LNCaP clone FGC (cell line): Measurements from ENCODE around the gene NTN1.

Experiments
- DNase-seq: peaks from one replicate; pipeline ENCODE4 v3.0.0-alpha.2; 2011; ENCODE audit warnings: low read depth
- H3K4me3 ChIP-seq: 2 replicates; pipeline ENCODE4 v1.5.1; 2011; ENCODE audit warnings: mild to moderate bottlenecking, low read depth, low read length, control low read depth
- TF ChIP-seq, protein P1 (sequence below): IDR thresholded peaks from 2 replicates; pipeline ENCODE4 v1.5.1; 2012; ENCODE audit warnings: mild to moderate bottlenecking; ENCODE audit not compliant: control insufficient read depth, insufficient read depth; ENCODE audit errors: extremely low read depth

The NTN1 gene

DNA sequence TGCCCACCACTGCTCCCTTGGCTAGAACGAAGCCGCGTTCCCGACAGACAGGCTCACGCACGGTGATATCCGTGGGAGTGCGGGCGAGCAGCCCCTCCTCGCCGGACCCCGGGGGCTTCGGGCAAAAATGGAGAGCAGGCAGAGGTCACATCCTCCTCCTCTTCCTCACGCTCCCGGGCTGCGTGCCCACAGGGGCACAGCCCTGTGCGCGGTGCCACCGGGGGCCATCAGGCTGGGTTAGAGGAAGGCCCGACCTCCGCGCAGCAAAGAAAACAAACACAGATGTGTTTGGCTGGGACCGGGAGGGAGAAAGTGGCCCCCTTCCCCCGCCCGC lies 519 bp upstream of the NTN1 start:
- peak overlapping the region; percentile 41 for H3K4me3 ChIP-seq
- DNase-seq, result no peak

DNA sequence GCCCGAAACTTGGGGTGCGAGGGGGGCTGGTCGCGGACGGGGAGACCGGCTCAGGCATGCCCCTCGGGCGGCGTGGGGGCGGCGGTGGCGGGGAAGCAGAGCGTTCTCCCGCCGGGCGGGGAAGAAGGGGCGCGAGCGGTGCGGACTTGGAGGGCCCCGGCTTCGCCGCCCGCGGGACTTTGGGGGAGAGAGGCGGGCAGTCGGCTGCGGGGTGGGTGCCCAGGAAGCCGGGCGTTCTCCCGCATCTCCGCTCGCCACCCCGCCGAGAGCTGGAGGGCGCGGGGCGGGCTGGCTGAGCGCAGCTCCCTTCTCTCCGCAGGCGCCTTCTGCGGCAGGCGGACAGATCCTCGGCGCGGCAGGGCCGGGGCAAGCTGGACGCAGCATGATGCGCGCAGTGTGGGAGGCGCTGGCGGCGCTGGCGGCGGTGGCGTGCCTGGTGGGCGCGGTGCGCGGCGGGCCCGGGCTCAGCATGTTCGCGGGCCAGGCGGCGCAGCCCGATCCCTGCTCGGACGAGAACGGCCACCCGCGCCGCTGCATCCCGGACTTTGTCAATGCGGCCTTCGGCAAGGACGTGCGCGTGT lies 772 bp downstream of the NTN1 start:
- DNase-seq, result no peak
- peak overlapping the region; percentile 44 for H3K4me3 ChIP-seq

More for the DNA sequence above, 519 bp upstream of the NTN1 start:
- TF ChIP-seq, protein P1, sequence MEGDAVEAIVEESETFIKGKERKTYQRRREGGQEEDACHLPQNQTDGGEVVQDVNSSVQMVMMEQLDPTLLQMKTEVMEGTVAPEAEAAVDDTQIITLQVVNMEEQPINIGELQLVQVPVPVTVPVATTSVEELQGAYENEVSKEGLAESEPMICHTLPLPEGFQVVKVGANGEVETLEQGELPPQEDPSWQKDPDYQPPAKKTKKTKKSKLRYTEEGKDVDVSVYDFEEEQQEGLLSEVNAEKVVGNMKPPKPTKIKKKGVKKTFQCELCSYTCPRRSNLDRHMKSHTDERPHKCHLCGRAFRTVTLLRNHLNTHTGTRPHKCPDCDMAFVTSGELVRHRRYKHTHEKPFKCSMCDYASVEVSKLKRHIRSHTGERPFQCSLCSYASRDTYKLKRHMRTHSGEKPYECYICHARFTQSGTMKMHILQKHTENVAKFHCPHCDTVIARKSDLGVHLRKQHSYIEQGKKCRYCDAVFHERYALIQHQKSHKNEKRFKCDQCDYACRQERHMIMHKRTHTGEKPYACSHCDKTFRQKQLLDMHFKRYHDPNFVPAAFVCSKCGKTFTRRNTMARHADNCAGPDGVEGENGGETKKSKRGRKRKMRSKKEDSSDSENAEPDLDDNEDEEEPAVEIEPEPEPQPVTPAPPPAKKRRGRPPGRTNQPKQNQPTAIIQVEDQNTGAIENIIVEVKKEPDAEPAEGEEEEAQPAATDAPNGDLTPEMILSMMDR, result no peak

DNA sequence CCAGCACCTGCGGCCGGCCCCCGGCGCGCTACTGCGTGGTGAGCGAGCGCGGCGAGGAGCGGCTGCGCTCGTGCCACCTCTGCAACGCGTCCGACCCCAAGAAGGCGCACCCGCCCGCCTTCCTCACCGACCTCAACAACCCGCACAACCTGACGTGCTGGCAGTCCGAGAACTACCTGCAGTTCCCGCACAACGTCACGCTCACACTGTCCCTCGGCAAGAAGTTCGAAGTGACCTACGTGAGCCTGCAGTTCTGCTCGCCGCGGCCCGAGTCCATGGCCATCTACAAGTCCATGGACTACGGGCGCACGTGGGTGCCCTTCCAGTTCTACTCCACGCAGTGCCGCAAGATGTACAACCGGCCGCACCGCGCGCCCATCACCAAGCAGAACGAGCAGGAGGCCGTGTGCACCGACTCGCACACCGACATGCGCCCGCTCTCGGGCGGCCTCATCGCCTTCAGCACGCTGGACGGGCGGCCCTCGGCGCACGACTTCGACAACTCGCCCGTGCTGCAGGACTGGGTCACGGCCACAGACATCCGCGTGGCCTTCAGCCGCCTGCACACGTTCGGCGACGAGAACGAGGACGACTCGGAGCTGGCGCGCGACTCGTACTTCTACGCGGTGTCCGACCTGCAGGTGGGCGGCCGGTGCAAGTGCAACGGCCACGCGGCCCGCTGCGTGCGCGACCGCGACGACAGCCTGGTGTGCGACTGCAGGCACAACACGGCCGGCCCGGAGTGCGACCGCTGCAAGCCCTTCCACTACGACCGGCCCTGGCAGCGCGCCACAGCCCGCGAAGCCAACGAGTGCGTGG lies 1.5 kb downstream of the NTN1 start:
- TF ChIP-seq, protein P1, result no peak
- H3K4me3 ChIP-seq, result peak overlapping the region; percentile 30; the same call in 1 of the 2 replicates
- no peak for DNase-seq

More for the DNA sequence above, 772 bp downstream of the NTN1 start:
- TF ChIP-seq, protein P1, result no peak

DNA sequence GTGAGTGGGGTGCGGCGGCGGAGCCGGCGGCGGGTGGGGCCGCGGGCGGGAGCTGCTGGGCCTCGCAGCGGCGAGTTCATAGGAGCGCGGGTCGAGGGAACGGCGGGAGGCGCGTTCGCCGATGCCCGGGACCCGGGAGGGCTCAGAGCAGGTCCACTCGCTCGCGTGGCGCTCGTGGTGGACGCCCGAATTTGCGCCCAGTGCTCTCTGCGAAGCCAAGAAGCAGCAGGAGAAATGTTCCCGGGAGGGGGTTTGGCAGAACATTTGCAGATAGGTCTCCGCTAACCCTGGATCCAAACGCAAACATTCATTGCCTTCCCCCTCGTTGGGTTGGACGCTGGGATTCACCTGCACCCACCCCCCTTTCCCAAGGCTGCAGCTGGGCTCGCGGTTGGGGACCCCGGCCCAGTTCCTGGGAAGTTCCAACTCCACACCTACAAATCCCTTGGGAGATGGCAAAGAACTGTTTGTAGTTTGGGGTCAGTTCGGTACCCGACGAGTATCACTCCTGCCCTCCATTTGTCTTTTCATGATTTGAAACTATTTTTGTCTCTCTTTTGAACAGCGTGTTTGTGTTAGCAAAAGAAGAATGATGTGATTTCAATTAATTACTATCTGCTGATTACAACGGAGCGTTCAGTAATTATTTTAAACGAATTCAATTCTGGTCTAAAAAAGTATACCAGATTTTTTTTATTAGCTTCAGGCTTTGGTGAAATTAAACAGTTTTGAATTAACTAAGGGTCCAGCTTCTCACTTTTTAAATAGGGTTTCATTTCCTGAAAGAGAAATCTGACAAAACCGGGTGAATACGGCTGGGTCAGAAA lies 2.3 kb downstream of the NTN1 start:
- DNase-seq, result no peak
- no peak overlapping the region for H3K4me3 ChIP-seq
- TF ChIP-seq, protein P1, result no peak

DNA sequence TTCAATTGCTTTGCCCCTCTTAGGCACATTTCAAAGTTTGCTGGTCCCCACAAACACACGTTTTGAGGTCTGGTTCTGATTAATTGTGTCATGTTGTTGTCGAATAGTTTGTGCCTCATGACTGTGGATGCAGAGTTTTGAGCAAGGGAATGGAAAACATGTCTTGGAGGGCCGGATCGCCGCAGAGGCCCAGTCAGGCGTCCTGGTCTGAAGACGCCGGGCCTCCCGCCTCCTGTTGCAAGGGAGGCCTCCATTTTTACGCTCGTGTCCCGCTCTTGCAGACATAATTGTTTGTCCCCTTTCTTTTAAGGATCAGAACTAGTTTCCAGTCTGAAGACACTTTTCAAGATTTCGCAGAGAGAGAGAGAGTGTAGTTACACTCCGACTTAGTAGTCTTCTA lies 3.2 kb downstream of the NTN1 start:
- no peak for DNase-seq
- no peak overlapping the region for H3K4me3 ChIP-seq
- TF ChIP-seq, protein P1, result no peak

DNA sequence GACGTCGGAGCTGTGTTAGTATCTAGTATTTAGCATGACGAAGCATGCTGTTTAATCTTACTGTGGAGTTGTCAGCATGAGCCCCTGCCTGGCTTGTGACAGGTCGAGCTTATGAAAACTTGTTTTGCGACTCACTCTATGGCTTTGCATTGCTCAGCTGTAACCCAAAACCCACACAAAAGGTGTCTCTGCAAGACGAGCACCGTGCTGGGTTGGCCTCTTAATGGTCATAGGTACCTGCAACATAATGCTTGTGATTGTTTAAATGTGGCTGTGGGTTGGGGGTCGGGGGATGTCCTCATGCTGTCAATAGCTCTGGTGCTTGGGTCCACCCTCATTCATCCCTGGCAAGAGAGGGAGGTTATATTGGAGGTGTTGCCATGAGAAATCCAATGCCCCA lies 5.4 kb downstream of the NTN1 start:
- H3K4me3 ChIP-seq, result no peak overlapping the region
- TF ChIP-seq, protein P1, result no peak
- DNase-seq, result no peak
